TTC549 (cell line): ENCODE data around the gene E2F7.

Experiments
- FAIRE-seq: peaks from 2 replicates; lab custom pipeline; 2012; peaks lifted over from hg19 to GRCh38; lab: Jason Lieb, UNC

The E2F7 gene

DNA sequence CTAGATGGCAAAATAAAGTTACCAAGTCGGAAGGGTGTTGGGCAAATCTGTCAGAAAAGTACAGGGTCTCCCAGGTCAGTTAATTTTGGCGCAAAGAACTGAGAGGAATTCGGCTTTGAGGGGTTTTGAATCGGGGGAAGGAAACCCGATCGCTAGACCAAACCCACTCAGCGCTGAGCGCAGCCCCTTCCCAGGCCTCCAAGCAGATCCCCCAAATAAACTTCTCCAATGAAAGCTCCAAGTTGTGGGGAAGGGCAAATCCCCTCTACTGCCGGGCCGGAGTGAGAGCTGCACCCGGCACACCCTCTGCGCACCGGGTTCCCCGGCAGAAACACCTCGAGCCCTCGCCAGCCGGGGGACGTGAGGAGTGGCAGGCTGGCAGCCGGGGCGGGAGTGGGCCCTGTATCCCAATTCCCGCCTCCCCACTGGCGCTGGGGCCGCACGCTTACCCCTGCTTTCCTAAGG lies 441 bp downstream of the E2F7 start:
- FAIRE-seq, result no peak

DNA sequence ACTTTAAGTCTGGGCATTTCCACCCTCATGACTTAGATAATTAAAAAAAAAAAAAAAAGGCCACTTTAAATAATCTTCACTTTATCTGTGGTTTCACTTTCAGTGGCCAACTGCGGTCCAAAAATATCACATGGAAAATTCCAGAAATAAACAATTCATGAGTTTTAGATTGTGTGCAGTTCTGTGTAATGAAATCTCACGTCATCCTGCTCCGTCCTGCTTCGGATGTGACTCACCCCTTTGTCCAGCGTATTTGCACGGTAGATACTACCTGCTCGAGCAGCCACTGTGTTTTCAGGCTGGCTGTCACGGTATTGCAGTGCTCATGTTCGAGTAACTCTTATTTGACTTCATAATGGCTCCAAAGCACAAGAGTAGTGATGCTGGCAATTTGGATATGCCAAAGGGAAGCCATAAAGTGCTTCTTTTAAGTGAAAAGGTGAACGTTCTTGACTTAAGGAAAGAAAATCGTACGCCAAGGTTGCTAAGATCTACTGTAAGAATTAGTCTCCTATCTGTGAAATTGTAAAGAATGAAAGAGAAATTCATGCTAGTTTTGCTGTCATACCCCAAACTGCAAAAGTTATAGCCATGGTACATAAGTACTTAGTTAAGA lies 2.4 kb downstream of the E2F7 start:
- no peak for FAIRE-seq

DNA sequence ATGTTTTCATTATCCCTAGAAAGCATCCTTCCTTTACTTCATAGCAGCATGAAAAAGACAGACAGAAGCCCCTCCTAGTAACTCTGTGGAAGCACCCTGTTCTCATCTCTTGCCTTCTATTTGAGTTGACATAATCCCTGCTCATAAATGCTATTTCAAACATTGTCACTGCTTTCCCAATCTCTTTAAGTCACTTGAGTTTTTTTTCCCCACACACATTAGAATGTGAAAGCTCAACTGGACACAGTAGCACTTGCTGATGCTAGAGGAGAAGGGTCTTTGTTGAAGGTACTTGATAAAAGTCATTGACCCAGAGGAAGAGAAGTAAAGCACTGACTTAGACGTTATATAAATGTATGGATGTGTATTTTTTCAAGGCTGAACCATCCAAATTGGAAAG lies 3.0 kb downstream of the E2F7 start:
- FAIRE-seq, result no peak

DNA sequence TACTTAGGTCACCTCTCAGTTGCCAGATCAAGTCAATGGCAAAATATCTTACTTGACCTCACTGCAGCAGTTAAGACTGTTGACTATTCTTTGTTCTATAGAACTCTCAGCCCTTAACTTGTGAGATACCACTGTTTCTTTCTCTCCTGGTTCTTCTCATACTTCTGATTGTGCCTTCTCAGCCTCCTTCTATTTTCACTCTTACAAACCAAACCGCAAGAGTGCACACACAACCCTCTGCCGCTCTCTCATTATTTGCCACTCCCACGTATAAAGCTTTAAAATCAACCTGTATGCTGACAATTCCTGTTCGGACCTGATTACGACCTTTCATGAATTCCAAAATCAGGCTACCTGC lies 4.5 kb downstream of the E2F7 start:
- FAIRE-seq, result no peak

DNA sequence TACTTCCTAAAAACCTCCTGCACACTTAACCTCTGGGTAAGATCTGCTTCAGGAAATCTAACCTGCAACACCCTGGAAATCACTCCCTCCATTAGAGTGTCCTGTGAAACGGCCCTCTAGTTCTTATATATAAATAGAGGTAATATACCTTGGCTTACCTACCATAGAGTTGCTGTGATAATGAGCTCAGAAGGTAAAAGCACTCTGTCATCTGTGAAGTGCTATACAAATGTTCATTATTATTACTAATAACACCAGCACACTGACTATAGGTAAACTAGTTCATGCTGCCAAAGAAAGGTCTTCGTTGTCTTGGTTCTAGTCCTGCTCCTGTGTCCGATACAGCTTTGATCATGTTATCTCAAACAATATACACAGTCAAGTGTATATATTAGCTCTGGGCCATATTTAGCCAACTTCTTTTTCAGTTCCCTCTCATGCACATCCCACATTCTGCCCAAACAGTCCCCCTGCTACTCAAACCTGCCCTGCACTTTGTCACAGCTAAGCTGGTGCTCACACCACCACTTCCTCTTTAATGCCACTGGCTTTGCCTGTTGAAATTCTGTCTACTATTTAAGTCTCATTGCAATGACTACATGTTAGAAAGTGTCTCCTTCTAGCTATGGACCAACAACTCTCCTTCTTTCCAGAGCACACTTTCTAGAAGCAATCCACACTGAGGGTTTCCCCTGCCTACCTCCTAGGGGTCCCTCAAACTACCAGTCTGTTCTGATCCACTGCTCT lies 5.1 kb downstream of the E2F7 start:
- no peak for FAIRE-seq

DNA sequence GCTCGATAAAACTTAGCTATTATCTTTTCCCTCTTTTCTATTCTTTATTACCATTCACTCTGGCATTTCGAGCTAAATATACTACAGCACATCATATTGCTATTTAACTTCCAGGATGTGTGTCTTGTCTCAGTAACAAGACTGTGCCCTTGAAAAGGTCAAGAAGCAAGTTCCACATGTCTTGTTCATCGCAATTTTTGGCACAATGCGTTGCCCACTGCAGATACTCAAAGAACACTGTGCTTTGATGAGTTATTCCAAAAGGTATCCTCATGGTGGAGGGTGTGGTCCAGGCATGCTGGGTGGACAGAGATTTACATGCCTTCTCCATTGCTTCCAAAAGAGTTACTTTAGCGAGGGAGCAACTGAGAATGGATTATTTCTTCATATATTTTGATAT lies 6.6 kb downstream of the E2F7 start:
- FAIRE-seq, result no peak

DNA sequence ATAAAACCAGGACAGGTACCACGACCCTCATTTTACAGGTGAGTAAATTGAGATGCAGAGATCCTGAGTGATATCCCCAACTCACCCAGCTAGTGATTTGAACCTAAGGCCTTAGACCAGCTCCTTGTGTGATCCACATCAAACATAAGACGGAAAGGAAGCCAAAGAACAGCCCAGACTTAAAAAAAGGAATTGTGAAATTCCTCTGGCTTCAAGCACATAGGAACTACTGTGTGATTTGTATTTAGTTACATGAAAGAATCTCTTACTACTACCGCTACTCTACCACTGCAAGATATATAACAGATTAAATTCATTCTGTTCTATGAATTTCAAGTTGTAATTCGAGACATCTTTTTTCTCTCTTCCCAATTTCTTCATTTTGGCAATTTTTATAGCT lies 10.5 kb downstream of the E2F7 start:
- FAIRE-seq, result no peak

DNA sequence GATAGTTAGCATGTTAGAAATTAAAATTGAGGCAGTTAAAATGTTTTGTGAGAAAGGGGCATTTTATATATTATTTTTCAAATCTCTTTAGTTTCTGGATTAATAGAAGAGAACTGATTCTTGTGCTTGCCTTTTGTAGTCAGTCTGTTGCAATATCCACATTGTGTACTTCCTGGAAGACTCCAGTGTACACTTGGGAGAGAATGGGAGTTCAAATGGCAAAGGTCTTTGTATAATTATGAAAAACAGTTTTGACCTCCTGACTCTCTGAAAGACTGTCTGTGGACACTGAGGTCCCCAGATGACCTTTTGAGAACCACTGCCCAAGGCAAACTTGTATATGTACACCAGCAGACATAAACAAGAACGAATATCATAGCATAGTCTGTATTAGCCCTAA lies 12.1 kb downstream of the E2F7 start:
- no peak for FAIRE-seq

DNA sequence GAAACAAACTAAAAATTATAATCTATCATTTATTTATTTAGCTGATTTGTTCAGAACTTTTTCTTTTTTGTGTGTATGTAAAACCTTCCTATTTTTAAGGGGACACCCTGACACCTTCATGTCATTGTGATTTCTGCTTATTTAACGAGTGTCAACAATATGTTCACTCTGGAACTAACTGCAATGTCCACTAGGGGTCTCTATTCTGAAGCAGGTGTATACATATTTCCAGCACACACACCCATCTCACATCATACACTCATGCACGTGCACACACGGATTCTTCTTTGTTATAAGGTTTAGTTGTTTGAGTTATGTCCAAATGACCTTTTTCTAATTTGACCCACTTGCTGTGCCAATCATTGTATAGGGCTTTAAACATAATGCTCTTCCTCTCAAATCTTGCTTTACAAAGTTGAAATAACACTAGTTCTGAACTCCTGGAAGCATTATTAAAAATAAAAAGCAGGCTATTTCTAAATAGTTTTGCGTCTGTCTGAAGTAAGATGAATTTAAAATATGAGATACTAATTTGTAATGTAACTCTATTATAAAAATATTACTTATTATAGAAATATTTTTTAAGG lies 15.5 kb downstream of the E2F7 start:
- peak; percentile 3 for FAIRE-seq

DNA sequence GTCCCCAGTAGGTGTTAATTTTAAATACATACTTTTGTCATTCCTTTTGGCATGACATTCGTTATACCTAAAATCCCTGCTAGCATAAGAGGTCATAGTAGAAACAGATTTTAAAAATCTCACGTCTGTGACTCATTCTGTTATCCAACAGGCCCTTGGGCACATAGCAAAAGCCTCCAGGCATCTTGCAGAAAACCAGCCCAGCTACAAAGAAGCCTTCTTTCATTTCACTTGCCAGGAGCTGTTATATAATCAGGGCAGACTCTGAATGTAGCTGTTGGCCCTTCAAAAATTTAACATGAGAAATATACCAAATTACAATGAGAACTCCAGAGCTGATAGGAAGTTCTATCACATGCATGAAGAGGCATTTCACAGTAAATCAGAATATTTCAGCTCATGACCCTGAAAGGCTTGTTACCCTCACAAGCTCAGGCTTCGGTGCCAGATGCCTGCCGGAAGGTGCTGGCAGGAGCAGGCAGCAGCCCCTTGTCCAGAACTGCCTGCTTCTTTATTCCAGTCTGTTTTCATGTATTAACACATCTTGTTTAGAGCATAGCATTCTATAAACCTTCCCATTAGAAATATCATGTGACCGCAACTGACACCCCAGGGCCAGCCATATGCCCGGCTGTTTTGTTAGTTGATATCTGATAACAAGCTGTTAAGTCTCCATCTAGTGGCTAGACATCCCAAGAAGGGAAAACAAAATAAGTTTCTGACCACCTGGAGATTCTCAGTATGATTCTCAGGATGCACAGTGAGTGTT lies 17.8 kb downstream of the E2F7 start:
- no peak for FAIRE-seq

DNA sequence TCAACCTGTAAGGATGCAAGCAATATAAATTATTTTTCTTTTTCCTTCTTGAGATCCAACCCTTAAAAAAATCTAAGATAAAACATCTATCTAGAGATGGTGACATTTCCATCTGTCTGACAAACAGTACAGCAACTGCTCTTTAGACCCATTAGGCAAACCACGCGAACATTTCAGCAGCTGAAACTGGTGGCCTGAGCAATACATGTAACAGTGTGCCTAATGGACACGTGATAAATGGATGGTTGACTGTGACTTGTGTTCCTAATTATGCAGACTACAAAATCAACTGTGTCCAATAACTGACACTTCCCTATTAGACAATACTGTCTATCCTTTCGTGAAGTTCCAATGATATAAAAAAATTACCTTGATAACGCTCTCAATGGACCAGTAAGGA lies 18.9 kb downstream of the E2F7 start:
- no peak for FAIRE-seq

DNA sequence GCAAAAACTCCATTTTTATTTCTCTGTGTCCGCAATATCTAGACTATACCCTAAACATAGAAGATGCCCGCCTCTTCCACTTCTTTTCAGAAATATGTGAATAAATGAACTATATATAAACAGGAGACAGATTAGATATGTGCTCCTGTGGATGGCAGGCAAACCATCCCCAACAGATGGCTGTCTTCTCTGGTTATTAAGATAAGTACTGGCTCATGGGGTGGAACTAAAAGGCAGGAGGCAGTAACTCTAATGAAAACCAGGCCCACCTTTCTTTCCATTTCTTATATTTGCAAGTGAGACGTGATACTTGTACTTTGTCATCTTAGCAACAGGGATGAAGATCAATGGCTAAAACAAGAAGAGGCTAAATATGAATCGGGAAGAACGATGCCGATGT lies 20.2 kb downstream of the E2F7 start:
- no peak for FAIRE-seq

DNA sequence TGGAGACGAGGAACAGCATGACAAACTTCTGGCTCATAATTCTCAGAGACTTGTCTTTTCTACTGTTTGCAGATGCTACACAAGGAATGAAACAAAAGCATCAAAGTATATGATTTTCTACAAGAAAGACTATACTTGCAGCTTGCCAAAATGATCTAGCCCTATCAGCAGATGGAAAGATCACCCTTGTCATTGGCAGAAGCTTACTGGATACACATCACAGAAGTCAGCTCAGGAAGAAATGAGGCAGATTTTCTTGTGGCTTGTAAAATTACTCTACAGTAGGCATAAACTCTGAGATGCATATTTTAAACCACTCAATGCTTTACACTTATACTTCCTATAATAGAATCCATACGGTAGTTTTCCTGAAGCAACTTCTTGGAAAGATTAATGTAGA lies 20.6 kb downstream of the E2F7 start:
- no peak for FAIRE-seq

DNA sequence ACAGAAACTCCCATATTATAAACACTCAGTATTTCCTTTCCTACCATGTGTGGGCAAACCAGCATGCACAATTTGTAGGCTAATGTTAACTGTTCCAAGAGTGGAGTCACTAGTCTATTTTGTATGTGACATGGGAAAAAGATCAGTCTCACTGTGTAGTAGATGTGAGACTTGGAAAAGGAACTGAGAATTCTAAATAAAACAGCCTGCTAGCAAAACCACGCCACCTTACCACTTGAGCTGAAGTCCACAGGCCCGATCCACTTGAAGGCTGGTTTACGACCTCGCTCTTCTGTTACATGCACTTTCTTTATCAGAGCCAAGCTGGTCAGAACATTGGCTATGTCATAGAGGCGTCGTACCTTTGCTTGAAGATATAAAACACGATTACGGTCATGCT lies 22.5 kb downstream of the E2F7 start:
- no peak for FAIRE-seq

DNA sequence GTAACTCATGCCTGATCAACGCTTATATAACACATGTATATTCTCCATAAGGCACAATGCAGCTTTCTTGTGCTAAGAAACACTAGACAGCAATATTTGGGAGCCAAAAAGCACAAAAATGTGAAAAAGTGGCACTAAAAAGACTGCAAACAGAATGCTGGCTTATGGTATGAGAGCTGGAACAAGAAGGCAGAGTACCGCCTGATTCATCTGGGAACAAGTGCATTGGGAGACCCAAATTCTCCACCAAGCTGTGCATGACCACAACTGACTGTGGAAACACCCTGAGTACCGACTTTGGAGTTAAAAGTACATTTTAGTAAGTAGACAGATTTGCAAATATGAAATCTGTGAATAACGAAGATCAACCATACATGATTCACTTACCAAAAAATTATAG lies 25.1 kb downstream of the E2F7 start:
- FAIRE-seq, result no peak

DNA sequence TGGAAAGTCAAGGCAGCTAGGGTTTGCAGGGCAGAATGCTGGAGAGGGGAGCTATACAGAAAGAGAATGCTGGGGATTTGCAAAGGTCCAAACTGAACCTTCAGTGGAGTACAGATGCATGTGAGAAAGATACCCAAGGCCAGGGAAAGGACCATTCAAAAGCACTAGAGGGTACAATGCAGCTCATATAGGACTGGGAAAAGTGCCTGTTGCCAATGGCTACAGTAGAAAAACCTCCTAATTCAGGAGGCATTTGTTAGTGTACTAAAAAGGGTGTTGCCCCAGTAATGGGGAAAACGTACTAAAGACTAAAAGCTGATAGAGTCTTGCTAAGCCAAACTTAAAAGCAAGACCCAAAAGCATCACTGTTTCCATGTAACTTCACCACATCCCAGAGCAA lies 30.1 kb downstream of the E2F7 start:
- no peak for FAIRE-seq

DNA sequence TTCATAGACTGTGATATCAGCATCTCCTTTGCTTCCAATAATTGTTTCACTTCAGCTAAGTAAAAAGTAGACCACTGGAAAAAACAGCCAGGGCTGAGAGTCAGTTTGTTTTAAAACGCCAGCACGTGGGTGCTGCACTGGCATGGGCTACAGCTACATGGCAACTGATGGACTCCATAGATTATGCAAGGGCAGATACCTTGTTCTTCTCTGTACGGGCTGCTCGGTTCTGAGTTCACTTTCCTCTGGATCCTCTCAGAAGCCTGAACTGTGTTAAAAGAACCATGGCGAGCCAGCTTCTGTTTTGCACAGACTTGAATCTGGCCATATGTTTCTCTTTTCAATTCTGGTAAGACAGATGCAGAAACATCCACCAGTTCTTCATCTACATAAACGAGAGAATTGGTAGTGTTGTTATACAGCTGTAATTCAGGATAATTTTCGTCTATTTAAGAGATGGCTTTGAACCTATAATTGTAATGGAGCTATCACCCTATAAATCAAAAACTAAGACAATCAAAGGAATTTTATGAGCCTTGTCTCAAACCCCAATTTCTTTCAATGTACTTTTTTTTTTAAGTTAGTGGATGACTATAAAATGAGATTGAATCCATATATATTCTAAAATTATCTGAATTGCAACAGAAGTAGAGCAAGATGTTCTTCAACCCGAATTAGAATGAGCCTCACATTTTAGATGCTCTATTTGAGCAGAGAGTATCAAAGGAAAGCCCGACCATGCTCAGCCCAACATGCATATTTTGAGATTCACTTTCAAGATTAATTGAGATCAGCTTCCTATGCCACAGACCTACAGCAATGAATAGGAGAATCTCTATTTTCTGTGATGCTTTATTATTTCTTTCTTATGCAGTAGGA lies 31.5 kb downstream of the E2F7 start:
- no peak for FAIRE-seq

DNA sequence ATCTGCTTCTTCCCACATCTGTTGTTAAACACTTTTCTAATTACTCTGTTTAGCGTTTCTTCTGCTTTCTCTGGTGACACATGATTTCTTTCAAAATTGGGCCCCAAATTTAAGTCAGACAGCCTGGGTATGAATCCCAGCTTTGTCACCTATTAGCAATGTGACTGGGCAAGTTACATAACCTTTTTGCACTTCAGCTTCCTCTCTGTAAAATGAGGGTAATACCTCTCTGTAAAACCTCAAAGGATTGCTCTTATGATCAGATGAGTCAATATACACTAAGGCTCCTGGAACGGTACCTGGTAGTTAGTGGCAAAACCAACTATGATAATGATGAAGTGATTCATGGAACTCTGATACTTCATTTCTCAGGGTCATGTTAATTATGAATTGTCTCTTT lies 33.0 kb downstream of the E2F7 start:
- FAIRE-seq, result no peak

DNA sequence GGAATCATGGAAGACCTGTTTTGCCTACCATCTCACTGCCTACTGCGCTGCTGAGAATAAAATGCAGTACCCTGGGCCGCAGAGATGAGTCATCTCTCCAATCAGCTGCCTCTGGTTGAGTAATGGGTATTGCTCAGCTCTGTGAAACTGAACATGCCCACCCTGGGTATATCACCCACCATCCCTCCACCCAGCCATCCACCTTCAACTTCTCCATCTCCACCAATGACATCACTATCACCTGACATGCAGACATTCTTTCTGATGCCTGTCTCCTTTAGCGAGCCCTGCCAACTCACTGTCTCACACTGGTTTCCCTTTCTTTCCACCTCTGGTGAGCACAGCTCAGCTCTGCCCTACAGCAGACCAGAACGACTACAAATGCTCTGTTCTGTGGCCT lies 33.6 kb downstream of the E2F7 start:
- FAIRE-seq, result no peak

DNA sequence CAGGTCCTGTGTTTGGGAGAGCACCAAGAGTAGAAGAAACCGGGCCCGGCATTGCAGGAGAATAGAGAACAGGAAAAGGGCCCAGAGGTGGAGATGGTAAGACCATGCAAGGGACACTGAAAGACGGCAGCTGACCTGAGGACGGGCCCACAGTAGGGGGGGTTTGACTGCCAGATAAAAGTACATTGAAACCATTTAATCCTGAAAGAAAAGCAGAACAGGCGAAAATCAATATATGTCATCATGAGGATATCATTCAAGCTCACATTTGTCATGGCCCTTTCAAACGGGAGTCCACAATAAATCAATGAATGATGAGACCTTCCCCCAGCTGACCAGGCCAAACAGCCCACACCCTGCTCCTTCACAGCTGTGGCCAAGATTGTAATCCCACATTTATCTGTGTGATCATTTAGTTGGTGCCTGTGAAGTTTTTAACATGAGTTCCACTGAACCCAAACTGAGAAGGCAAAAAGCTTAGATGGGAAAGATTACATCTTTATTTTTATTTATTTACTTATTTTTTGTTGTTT lies 39.5 kb downstream of the E2F7 start:
- no peak for FAIRE-seq

DNA sequence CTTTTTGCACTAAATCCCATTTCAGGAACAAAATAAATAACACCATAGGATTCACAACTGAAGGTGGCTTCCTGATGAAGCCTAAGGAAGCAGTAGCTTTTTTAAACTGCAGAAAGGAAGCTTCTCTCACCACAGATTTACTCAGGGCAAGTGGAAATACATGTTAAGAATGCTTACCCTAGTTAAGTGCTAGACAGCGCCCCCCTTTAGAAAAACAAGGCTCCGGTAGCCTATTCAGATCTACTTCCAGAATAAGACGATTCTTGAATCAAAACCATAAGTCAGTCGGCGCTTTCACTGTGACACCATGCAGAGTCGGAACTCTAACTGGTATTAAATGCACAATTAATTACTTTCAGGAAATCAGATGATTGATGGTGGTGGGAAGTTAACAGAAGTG lies 41.9 kb downstream of the E2F7 start:
- FAIRE-seq, result no peak

DNA sequence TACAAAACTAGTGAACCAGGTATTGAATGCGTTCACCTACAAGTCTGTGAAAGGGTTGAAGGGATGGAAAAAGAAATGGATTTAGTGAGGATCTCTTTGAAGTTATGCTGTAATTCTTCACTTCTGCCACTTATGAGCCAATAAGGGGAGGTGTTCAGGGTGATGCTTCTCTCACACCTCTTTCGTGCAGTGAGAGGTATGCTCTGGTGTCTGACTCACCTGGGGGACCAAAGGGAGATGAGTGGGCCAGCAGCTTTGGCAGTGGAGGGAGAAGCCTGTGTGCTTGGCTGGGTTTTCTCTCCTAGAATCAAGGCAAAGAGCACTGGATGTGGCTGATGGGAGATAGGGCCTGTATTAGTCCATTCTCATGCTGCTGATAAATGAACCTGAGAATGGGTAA lies 45.4 kb downstream of the E2F7 start:
- no peak for FAIRE-seq
